HG03460 (cell line): ENCODE measurements around the gene ZNF536.

Experiments used
- ATAC-seq: cut with Tn5 transposase; IDR thresholded peaks from one replicate; pipeline ENCODE4 v1.9.1; 2021; ENCODE audit not compliant: unreplicated experiment

ZNF536 gene

DNA sequence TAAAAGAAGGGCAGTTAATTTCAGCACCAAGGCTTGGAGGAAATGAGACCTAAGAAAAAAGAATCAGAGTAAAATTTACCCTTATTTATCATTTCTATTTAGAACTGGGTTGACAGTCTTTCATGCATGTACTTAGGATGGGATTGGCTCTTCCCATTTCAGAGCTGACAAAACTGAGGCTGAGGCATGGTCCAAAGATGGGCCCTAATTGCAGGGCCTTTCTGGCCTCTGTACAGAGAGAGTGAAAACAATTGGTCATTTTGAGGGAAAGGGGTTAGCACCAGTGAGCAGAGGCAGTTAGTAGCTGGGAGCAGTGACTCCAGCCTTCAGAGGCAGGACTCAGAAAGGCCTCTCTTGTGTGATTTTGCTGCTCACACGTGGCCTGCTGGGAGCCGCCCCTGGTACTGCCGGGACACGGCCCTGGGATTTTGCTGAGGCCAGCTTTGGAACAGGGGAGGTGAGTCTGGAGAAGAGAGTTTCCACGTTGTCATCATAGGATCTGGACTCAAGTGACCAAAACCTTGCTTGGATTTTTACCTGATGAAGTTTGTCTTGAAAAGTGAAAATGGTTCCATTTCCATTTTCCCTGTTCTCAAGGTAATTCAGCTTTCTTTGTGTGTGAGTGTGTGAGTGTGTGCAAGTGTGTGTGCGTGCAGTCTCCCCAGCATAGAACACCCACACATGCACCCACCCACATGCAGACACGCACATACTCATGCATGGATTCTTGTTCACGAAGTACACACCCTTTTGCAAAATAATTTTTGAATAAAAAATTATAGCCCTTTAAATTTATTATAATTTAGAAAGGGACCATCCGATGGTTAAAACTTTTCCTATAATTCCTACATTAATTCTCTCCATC is at the start of gene ZNF536:
TSS of gene ZNF536 (plus strand) at position 425 of the 865 bp plus-strand sequence. CDS start 71,179 bp downstream, outside the sequence.
- ATAC-seq = no peak

DNA sequence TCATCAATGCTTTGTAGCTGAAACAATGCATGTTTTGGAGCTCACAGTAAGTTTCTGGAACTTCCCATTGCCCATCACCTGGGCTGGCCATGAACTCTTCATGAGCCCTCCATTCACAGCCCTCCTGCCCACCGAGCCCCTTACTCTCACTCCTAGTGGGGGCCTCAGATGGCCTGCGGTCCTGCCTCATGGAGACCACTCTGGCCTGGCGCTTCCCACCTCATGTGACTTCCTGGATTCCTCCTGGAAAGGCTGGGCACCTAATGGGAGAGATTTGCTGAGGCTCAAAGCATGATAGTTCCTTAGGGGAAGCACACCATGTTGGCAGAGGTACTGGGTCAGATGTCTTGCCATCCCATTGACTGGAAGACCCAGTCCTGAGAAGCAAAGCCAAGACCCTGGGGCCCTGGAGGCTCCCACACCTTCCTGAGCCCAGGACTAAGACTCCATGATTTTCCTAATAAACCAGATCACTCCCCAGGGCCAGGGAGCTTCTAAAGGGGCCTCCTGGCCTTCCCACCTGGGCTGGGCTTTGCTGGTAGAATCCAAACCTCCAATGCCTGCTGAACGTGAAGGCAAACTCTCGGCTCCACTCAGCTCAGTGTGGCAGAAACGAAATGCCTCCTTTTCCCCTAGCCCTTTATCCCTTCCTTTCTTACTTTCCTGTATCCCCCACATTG is 49.4 kb upstream of the ZNF536 start:
- ATAC-seq = no peak

DNA sequence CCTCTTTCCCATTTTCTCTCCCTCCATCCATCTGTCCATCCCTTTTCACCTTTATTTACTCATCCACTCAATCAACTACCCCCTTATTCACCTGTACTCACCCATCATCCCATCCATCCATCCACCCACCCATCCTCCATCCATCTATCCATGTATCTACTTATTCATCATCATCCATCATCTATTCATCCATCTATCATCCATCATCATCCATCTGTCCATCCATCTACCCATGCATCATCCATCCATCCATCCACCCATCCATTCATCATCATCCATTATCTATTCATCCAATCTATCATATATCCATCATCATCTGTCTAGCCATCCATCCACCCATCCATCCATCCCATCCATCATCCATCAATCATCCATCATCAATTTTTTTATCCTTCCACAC is 48.3 kb upstream of the ZNF536 start:
- no peak for ATAC-seq

DNA sequence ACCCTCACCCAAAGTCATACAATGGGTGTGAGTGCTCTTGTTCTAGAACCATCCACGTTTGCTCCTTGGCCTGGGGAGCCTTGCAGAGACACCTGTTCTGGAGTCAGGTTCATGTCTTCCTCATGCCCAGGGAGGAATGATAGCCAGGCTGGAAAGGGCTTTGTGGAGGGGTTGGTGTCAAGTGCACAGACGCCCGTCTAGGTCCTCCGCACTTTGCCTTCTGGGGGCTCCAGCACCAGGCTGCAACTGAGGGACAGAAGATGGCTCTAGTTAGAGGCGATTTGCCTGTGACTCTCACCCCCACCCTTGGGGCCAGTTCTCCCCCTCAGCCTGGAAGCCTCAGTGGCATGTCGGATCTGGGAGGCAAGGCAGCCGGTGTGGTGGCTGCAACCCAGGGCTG is 47.2 kb upstream of the ZNF536 start:
- ATAC-seq = no peak

DNA sequence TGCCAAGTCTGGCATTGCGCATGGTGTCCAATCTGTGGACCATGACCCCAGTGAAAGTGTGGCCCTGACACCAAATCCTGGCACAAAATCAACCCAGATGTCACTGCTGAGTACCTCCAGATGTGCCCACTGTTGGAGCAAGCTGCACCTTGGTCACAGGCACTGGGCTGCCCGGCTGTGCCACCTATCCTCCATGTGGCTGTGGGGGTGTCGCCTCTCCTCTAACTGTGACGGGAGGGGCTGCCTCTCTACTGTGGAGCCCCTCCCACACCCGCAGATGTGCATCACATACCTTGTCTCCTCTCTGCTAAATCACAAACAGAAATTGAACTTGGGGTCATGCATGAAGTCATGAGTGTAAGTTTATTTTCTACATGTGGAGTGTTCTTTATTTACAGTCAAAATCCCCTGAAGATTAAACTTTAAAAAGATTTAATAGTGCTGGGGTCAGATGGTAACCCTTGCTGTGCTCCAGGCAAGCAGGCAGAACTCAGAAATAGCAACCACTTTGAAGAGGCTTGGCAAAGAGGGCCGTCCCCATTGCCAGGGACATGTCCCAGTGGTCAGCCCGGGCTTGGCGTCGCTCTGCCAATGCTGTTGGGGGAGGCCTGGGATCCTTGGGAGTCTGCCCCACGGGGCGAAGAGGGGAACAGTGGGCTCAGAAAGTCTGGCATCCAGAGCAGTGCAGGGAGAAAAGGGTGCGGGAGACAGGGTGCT is 46.4 kb upstream of the ZNF536 start:
- no peak for ATAC-seq

DNA sequence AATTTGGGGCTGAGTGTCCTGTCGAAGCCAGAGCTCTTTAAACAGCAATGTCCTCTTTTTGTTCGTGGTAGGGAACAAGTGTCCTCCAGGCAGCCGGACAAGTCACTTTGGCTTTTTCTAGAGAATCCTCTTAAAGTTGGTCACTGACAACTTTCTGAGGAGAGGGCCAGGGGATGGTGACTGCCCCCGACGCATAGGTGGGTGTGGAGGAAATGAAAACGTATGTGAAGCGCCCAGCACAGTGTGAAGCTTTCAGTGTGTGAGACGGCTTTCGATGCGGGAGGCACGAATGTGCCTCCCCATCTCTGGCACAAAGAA is 45.8 kb upstream of the ZNF536 start:
- no peak for ATAC-seq

DNA sequence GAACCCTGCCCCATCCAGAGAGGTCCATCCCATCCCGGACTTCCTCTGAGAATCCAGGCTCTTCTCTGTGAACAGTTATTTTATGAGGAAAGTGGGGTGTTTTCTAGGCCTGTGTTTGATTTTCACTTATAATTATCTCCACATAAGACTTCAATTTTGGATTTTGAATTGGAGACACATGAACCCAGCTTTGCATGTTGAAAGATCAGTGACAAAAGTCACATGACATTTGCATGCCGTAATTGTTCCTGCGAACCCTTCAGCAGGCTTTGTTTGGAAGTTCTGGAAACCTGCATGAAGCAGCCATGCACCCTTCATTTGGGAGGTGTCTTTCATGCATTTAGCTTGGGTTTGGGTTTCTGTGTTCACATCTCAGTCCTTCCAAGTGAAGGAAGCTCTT is 44.9 kb upstream of the ZNF536 start:
- ATAC-seq = no peak

DNA sequence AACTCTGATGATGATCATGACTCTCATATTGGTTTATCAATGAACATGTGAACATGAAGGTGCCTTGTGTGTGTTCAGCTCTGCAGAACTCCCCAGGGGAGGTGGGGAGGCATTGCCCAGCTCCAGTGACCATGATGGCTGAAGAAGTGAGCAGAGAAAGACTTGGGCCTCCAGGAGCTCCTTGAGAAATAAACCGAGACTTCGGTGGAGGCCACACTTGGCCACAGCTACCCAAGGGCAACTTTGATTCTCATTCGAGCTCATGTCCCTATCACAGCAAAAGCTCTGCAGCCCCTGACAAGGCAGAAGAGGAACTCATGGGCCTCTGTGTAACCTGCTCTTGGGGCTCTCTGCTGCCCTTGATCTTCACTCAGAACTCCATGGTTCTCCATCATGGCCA is 44.1 kb upstream of the ZNF536 start:
- no peak for ATAC-seq

DNA sequence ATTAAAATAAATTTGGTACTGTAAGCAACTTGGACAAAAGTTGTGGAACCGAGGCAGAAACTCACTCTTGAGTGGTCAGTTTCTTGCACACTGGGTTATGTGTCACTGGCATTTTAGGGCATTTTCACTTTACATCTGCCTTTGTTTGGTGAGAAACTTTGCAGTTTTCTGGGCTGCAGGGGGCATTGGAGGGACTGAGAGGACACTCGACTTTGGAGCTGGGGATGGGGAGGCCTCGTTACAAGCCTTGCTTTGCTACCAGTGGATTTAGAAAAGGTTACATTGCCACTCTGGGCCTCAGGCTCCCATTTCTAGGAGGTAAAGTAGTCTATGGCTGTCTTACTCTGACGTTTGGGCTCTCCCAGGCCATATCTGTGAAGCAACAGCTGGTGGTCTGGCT is 41.9 kb upstream of the ZNF536 start:
- ATAC-seq = no peak

DNA sequence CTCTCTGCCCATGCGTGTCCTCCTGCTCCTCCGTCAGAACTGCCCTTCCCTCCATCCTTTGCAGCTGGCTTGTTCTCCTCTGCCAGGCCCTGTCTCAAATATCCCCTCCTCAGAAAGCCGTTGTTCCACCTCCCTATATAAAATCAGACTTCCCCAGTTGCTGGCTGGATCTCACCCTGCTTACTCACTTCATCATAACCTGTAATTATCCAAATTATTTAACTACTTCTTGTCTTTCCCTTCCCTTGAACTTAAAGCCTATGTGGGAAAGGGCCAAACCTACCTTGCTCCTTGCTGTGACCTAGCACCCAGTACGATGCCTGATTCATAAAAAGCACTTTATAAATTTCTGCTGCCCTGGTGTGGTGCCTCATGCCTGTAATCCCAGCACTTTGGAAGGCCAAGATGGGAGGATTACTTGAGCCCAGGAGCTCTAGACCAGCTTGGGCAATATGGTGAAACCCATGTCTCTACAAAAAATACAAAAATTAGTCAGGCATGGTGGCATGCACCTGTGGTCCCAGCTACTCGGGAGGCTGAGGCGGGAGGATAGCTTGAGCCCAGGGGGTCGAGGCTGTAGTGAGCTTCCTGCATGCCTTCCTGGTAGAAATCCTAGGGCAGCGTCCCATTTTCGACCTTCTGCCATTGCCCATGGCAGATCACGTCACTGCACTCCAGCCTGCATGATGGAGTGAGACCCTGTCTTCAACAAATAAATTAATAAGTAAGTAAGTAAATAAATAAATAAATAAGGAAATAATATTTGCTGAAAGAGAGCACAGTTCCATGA is 39.5 kb upstream of the ZNF536 start:
- no peak for ATAC-seq

DNA sequence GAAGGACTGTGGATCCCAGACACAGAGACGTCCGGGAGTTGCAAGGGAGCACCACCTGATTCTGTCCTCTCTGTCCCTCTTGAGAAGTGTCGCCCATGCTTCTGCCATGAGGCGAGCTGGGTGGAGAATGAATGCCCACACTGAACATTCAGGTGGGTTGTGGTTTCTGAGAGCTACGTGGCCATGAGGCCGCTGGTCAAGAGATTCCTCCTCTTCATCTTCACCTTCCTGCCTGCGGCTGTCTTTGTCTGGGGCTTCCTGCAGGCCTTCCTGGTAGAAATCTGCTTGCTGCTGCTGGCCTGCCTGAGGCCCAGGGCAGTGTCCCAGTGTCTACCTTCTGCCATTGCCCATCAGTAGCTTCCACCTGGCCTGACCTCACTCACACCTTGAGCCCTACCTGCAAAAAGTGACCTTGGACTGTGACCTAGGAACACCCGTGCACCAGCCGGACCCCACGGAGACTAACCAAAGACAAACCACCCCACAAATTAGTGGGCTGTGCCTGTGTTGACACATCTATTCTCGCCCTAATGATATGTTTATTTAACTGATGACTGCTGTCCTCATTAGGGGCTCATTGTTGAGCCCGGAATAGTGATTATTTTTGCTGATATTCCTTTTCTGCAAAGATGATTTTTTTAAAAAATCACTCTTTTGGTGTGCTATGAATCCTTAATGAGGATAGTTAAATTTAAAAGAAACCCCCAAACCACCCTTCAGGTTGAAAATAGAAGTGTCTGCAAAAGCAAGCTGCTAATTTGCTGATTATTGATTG is 38.7 kb upstream of the ZNF536 start:
- ATAC-seq = no peak

DNA sequence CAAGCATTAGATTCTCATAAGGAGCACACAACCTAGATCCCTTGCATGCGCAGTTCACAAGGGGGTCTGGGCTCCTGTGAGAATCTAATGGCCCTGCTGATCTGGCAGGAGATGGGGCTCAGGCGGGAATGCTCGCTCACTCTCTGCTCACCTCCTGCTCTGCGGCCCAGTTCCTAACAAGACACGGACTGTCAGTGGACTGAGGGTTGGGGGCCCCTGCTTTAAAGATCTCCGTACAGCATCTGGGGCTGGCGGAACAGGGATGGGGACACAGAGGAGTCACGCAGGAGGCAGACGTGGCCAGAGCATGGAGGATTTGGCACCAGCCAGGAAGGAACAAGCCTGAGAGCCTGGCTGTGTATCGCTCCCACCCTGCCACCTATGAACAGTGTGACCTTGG is 37.3 kb upstream of the ZNF536 start:
- no peak for ATAC-seq

DNA sequence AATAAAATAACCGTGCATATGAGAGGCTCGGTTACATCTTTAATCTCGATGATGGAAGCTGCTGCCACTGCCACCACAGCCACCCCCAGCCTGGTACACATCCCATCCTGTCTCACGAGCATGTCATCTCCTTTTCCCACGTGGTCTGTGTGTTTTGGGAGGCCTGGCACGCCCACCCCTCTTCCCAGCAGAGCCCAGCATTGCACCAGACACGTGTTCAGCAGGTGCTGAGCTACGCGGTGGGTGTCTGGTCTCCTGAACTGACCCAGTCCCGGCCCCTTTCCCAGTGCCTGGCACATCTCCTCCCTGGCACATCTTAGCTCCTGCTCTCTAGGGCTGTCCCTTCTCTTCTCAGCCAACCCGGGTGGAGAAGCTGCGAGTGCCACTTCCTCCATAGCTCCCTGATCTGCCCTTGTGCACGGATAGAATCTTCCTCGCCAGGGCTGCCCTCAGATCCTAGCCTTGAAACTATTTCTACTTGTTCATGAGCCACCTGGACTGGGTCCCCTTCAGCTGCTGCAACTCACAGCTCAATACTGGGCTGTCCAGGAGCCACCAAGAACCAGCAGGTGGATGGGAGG is 36.8 kb upstream of the ZNF536 start:
- no peak for ATAC-seq

DNA sequence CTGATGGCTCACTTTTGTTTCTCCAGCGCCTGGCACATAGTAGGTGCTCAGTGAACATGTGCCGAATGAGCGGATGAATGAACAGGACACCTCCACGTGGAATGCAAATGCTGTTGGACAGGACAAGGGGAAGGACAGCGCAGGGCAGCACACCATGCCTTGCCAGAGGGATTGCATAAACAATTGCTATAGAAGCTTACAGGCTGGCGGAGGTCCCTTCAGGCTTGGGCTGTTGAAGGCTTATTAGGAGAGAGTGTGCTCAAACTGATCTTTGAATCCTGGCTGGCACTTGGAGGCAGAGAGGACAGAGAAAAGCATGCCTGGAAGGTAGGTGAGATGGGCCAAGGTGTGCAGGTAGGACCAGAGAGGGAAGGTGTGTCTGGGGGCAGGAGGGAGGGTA is 35.9 kb upstream of the ZNF536 start:
- no peak for ATAC-seq

DNA sequence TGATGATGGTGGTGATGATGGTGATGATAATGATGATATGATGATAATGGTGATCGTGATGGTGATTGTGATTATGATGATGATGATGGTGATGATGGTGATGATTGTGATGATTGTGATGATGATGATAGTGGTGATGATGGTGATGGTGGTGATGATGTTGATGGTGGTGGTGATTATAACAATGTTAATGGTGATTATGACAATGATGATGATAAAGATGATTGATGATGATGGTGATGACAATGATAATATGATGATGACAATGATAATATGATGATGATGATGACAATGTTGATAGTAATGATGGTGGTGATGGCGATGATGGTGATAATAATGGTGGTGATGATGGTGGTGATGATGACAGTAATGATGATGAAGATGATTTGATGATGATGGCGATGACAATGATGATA is 34.1 kb upstream of the ZNF536 start:
- no peak for ATAC-seq

DNA sequence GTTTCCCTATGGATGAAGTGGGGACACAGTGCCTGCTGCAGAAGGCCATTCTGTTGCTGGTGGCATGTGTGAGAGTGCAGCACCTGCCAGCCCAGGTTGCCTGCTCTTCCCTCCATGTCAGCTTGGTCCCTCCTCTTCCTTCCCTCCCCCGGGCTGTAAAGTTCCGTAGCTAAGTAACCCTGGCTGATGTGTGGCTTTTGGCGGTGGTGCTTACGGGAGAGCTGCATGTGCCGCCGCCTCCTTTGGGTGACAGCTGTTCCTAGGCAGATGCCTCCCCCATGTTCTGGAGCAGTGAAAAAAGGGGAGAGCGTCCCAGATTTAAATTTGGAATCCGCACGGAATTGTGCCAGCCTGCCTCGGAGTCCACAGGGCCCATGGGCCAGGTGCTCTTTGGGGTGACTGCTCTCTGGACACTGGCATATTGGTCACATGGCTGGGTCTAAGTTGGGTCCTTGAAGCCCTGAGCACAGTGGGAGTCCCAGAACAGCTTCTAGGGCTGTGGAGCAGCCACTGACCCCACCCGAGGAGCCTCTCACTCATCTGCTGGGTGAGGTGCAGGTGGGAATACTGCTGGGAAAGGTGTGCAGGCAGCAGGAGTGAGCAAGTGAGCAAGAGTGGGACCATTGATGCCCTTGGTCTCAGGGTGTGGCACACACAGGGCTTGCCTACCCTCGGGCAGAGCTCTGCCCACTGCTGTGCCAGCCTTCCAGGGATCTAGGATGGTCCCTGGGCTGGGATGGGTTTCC is 33.1 kb upstream of the ZNF536 start:
- no peak for ATAC-seq

DNA sequence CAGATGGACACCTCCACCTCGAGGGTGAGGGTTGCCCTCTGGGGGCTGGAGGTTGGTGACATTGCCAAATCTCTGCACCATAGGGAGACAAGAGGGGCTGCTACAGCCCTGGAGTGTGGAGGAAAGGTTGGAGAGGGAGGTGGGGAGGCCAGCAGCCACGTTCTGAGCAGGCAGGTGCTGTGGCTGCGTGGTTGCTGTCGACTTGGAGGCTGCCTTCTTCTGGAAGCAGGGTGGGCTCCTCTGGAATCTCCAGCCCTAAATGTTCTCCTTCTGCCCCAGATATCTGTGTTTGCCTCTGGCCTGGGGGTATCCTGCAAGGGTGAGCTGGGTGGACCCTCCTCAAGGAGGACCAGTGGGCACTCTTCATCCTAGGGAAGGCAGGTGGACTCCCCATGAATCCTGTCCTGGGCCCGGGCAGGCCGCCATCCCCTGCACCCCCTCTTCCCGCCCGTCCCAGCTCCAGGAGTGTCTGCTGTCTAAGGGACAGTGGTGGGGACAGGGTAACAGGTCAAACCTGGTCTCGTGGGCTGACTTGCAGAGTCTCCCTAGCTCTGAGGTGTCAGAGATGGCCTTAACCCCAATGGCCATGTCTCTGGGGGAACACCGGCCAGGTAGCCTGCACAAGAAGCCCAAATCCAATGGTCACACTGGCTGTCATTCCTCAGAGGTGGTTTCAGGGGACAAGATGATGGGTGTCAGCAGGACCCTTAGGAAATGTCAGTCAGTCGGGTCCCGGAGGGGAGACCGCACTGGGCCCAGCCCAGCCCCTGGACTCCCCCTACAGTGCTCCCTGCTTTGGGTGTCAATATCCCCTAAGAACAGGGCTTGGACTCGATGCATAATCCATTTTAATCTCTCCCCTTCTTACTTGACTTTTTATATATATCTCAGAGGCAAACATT is 32.3 kb upstream of the ZNF536 start:
- no peak for ATAC-seq

DNA sequence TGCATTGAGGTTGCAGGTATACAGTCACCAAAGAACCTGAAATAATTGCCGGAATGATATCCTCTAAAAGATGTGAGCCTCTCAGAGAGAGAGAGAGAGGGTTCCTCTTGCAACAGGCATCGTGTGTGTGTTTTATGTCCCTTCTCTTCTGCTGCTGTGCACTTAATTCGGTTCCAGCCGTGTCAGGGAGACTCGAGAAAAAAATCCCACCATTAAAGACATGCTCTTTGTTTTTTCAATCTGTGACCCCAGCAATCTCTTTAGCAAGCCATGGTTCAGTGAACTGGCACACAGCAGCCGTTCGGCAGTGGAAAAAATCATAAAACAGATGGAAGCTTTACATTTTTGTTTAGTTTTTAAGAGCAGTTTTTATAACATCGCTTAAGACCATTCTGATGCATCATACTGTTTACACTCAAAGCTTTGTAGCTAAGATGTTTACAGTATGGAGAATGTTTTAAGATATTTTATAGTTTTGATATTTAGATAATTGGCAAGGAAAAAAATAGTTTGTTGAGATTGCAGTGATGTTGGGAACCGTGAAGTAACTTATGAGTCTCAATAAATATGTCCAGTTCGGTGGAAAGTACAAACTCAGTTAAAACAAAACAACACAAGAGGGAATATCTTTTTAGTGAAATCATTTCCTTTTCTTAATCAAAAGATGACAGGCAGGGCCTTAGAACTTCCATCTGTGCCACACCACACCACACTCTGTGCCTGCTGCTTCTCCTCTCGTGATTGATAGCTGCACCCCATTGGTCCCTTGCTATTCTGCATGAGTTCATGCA is 31.2 kb upstream of the ZNF536 start:
- no peak for ATAC-seq
